Activated CD4-positive, CD25-positive, alpha-beta regulatory T cell treated with anti-CD3 and anti-CD28 coated beads, Interleukin-2, amount 50 U/mL, for 16 hours (primary cell): ENCODE data around the gene IQCK.

Experiments used
- DNase-seq: peaks from one replicate; pipeline ENCODE4 v3.0.0-alpha.2; 2020; ENCODE audit warnings: low read depth, low spot score

The IQCK gene

GRCh38 chr16:19860166-19861041 is 142.3 kb downstream of the IQCK start:
- DNase-seq = no peak

- no peak for DNase-seq
Observed at GRCh38 chr16:19861133-19861532, 143.1 kb downstream of the IQCK start.

GRCh38 chr16:19861811-19862327 is 143.8 kb downstream of the IQCK start:
- no peak for DNase-seq

GRCh38 chr16:19863990-19864389 is 145.9 kb downstream of the IQCK start:
- DNase-seq = no peak

GRCh38 chr16:19864566-19864965 is 146.5 kb downstream of the IQCK start:
- DNase-seq = no peak

GRCh38 chr16:19868421-19868820 is 150.3 kb downstream of the IQCK start:
- no peak for DNase-seq

- DNase-seq = no peak
Observed at GRCh38 chr16:19871721-19872120, 153.7 kb downstream of the IQCK start.

- no peak for DNase-seq
Observed at GRCh38 chr16:19872179-19872863, 154.2 kb downstream of the IQCK start.

- DNase-seq = no peak
Observed at GRCh38 chr16:19872935-19873334, 154.9 kb downstream of the IQCK start.

GRCh38 chr16:19874026-19874425 is 156.0 kb downstream of the IQCK start:
- no peak for DNase-seq

- DNase-seq = no peak
Observed at GRCh38 chr16:19874851-19875546, 156.9 kb downstream of the IQCK start.

- DNase-seq = no peak
Observed at GRCh38 chr16:19875900-19876299, 157.8 kb downstream of the IQCK start.

- no peak for DNase-seq
Observed at GRCh38 chr16:19876501-19877059, 158.5 kb downstream of the IQCK start.

GRCh38 chr16:19878757-19879156 is 160.7 kb downstream of the IQCK start:
- DNase-seq = no peak

- no peak for DNase-seq
Observed at GRCh38 chr16:19879241-19879792, 161.2 kb downstream of the IQCK start.

- DNase-seq = no peak
Observed at GRCh38 chr16:19881028-19881427, 163.0 kb downstream of the IQCK start.

- no peak for DNase-seq
Observed at GRCh38 chr16:19881783-19882182, 163.7 kb downstream of the IQCK start.

GRCh38 chr16:19882186-19882585 is 164.1 kb downstream of the IQCK start:
- no peak for DNase-seq

- DNase-seq = no peak
Observed at GRCh38 chr16:19882646-19883045, 164.6 kb downstream of the IQCK start.

GRCh38 chr16:19883296-19883965 is 165.4 kb downstream of the IQCK start:
- DNase-seq = no peak

GRCh38 chr16:19883966-19884485 is 166.0 kb downstream of the IQCK start:
- DNase-seq = no peak
